GM23338 (cell line): ENCODE measurements around the gene UBXN10. TPM values are rescaled to one million over a fixed set of nuclear protein-coding genes. Genes with fewer than 3 reads are reported as not detected.

Experiments
- ATAC-seq: fragments of 200-7000 bp; cut with Tn5 transposase; 3 replicates; pipeline ENCODE4 v1.9.1; 2020
- DNase-seq: peaks from one replicate; pipeline ENCODE4 v3.0.0-alpha.2; 2015; ENCODE audit warnings: low spot score
- H2AFZ ChIP-seq: fragments of 200-600 bp; sonication (generic); 2 replicates; pipeline ENCODE4 v1.8.0; 2016; ENCODE audit warnings: antibody characterized with exemption, mild to moderate bottlenecking, moderate library complexity
- H3F3A ChIP-seq: fragments of 200-600 bp; sonication (generic); replicated peaks from 2 replicates; pipeline ENCODE4 v1.8.0; 2017; ENCODE audit warnings: antibody characterized with exemption, mixed run types, low read depth
- H3K27ac ChIP-seq: fragments of 200-600 bp; sonication (generic); 2 replicates; pipeline ENCODE4 v1.6.1; 2016; ENCODE audit warnings: low read depth
- H3K27me3 ChIP-seq: fragments of 200-600 bp; sonication (generic); 2 replicates; pipeline ENCODE4 v1.8.0; 2016; ENCODE audit warnings: mild to moderate bottlenecking, mixed run types, moderate library complexity; ENCODE audit not compliant: insufficient read depth
- H3K36me3 ChIP-seq: fragments of 200-600 bp; sonication (generic); 2 replicates; pipeline ENCODE4 v1.8.0; 2016; ENCODE audit warnings: mild to moderate bottlenecking; ENCODE audit not compliant: insufficient read depth
- H3K4me1 ChIP-seq: fragments of 200-600 bp; sonication (generic); 2 replicates; pipeline ENCODE4 v1.8.0; 2016; ENCODE audit warnings: mild to moderate bottlenecking, moderate library complexity; ENCODE audit not compliant: insufficient read depth
- H3K4me2 ChIP-seq: fragments of 200-600 bp; sonication (generic); 2 replicates; pipeline ENCODE4 v1.7.1; 2017; ENCODE audit warnings: mixed run types
- H3K4me3 ChIP-seq: fragments of 200-600 bp; sonication (generic); 2 replicates; pipeline ENCODE4 v1.6.1; 2016; ENCODE audit warnings: mixed run types
- H3K79me2 ChIP-seq: fragments of 200-600 bp; sonication (generic); replicated peaks from 2 replicates; pipeline ENCODE4 v1.8.0; 2017; ENCODE audit warnings: mild to moderate bottlenecking; ENCODE audit not compliant: insufficient read depth
- H3K9me2 ChIP-seq: fragments of 200-600 bp; sonication (generic); 2 replicates; pipeline ENCODE4 v1.8.0; 2017; ENCODE audit not compliant: insufficient read depth
- H4K20me1 ChIP-seq: fragments of 200-600 bp; sonication (generic); replicated peaks from 2 replicates; pipeline ENCODE4 v1.8.0; 2017; ENCODE audit warnings: mild to moderate bottlenecking; ENCODE audit not compliant: insufficient read depth
- H3K27ac Mint-ChIP-seq: 2 replicates; pipeline ENCODE4 v1.8.0; 2020; ENCODE audit warnings: inconsistent platforms, mild to moderate bottlenecking, moderate library complexity, mixed read lengths
- H3K27me3 Mint-ChIP-seq: 3 replicates; pipeline ENCODE4 v1.8.0; 2022; ENCODE audit warnings: low read depth, mild to moderate bottlenecking, moderate library complexity, mixed read lengths, inconsistent platforms; ENCODE audit not compliant: insufficient read depth, poor library complexity
- H3K36me3 Mint-ChIP-seq: 3 replicates; pipeline ENCODE4 v1.8.0; 2021; ENCODE audit warnings: low read depth, mild to moderate bottlenecking, inconsistent platforms, moderate library complexity, mixed read lengths
- H3K4me1 Mint-ChIP-seq: 3 replicates; pipeline ENCODE4 v1.8.0; 2020; ENCODE audit warnings: mild to moderate bottlenecking, inconsistent platforms, mixed read lengths
- H3K4me3 Mint-ChIP-seq: 3 replicates; pipeline ENCODE4 v1.8.0; 2021; ENCODE audit warnings: moderate library complexity, mild to moderate bottlenecking, inconsistent platforms, mixed read lengths
- H3K9me3 Mint-ChIP-seq: 3 replicates; pipeline ENCODE4 v1.8.0; 2020; ENCODE audit warnings: moderate library complexity, mild to moderate bottlenecking, inconsistent platforms, mixed read lengths
- CTCF ChIP-seq, 2 experiments: fragments of 200-600 bp in 1 of 2; sonication (generic) in 1 of 2; conservative IDR thresholded peaks; 2 replicates each; pipeline versions ENCODE4 v1.5.1 to v1.6.1; 2016 to 2017; ENCODE audit warnings: antibody characterized with exemption in 2 of 2, low read depth in 2 of 2, mild to moderate bottlenecking in 2 of 2, moderate library complexity in 1 of 2
- ETS1 ChIP-seq: IDR thresholded peaks from 2 replicates; pipeline ENCODE4 v1.6.1; 2016; ENCODE audit warnings: antibody characterized with exemption
- EZH2 ChIP-seq: fragments of 200-600 bp; sonication (generic); IDR thresholded peaks from one replicate; pipeline ENCODE4 v1.8.0; 2017; ENCODE audit warnings: antibody characterized with exemption, mild to moderate bottlenecking, low read depth; ENCODE audit not compliant: unreplicated experiment
- EZH2phosphoT487 ChIP-seq: fragments of 200-600 bp; sonication (generic); IDR thresholded peaks from one replicate; pipeline ENCODE4 v1.8.1; 2018; ENCODE audit warnings: antibody characterized with exemption; ENCODE audit not compliant: unreplicated experiment
- JUNB ChIP-seq: IDR thresholded peaks from one replicate; pipeline ENCODE4 v1.6.1; 2016; ENCODE audit warnings: antibody characterized with exemption; ENCODE audit not compliant: unreplicated experiment
- NANOG ChIP-seq: IDR thresholded peaks from 2 replicates; pipeline ENCODE4 v1.6.1; 2016; ENCODE audit warnings: antibody characterized with exemption, borderline replicate concordance
- POLR2AphosphoS5 ChIP-seq: IDR thresholded peaks from 2 replicates; pipeline ENCODE4 v1.6.1; 2016; ENCODE audit warnings: antibody characterized with exemption, low read depth
- REST ChIP-seq: IDR thresholded peaks from one replicate; pipeline ENCODE4 v1.6.1; 2018; ENCODE audit warnings: antibody characterized with exemption; ENCODE audit not compliant: unreplicated experiment
- STAT1 ChIP-seq: IDR thresholded peaks from one replicate; pipeline ENCODE4 v1.6.1; 2016; ENCODE audit warnings: antibody characterized with exemption; ENCODE audit not compliant: unreplicated experiment
- ZNF114 ChIP-seq: fragments of 250-450 bp; sonication (Bioruptor Pico); IDR thresholded peaks from 2 replicates; pipeline ENCODE4 v1.5.0; 2020; ENCODE audit warnings: mild to moderate bottlenecking, moderate library complexity
- polyA plus RNA-seq: library from polyadenylated mRNA; unstranded; fragments of >200 nt; fragmentation: Nextera tagmentation; extraction: Ambion mirVana; gene quantifications from 2 replicates; pipeline ENCODE4 v1.2.1, GENCODE V29; 2016
- total RNA-seq: library from RNA; depleted of rRNA; stranded (reverse); fragments of >200 nt; shearing (Covaris generic); gene quantifications from 2 replicates; pipeline ENCODE4 v1.2.3, GENCODE V29; 2014

The UBXN10 gene
- total and polyA plus RNA-seq, 2 experiments from 2014 or later = 0.27 to 0.69 TPM

GRCh38 chr1:20199840-20200239 is 13.9 kb downstream of the UBXN10 start:
- DNase-seq (no peak), ATAC-seq (no peak)
- Histone ChIP-seq H3K4me2 (no peak overlapping the region), H3K4me3 (no peak overlapping the region), H3K36me3 (no peaks in the 10 kb centered on the region), H3K9me2 (no peaks in the 10 kb centered on the region), H3K27ac (no peak overlapping the region), H4K20me1 (no peaks in the 10 kb centered on the region), H3K27me3 (no peaks in the 10 kb centered on the region), H3F3A (no peaks in the 10 kb centered on the region), H3K4me1 (peaks cover 2% of the 10 kb centered on the region; the same call in 1 of the 2 replicates), H3K79me2 (no peaks in the 10 kb centered on the region), H2AFZ (no peak overlapping the region)
- Mint-ChIP-seq H3K4me3 (no peak overlapping the region), H3K27ac (no peak overlapping the region), H3K9me3 (no peaks in the 10 kb centered on the region; the same call in 2 of the 3 replicates), H3K27me3 (peaks cover 3% of the 10 kb centered on the region), H3K36me3 (no peaks in the 10 kb centered on the region), H3K4me1 (peaks cover 11% of the 10 kb centered on the region)
- TF ChIP-seq CTCF (conservative IDR thresholded peaks at IDR 0.05; ENCODE audit: low read depth in 2 of 2) (no peak), EZH2 (no peak), STAT1 (no peak), NANOG (no peak), EZH2phosphoT487 (no peak), REST (no peak), POLR2AphosphoS5 (no peak), ZNF114 (CRISPR knock-in tag) (no peak)

- H3K4me2 ChIP-seq = no peak overlapping the region
- Mint-ChIP-seq H3K9me3 (no peaks in the 10 kb centered on the region; the same call in 2 of the 3 replicates), H3K27ac (no peak overlapping the region)
Observed at GRCh38 chr1:20200966-20201365, 15.1 kb downstream of the UBXN10 start.

More at GRCh38 chr1:20200966-20201365, 15.1 kb downstream of the UBXN10 start:
- H3K36me3 ChIP-seq = no peaks in the 10 kb centered on the region
- no peaks in the 10 kb centered on the region for H3K27me3 ChIP-seq
- H3F3A ChIP-seq = no peaks in the 10 kb centered on the region
- H3K27me3 Mint-ChIP-seq = peaks cover 3% of the 10 kb centered on the region
- H2AFZ ChIP-seq = no peak overlapping the region
- no peaks in the 10 kb centered on the region for H4K20me1 ChIP-seq
- H3K4me1 Mint-ChIP-seq = peaks cover 5% of the 10 kb centered on the region; the same call in 1 of the 3 replicates
- TF ChIP-seq JUNB (no peak), ETS1 (no peak), POLR2AphosphoS5 (no peak), REST (no peak)
- H3K4me3 Mint-ChIP-seq = no peak overlapping the region
- ATAC-seq = no peak
- no peak overlapping the region for H3K4me3 ChIP-seq
- no peak overlapping the region for H3K27ac ChIP-seq
- H3K9me2 ChIP-seq = no peaks in the 10 kb centered on the region
- DNase-seq = no peak
- H3K79me2 ChIP-seq = no peaks in the 10 kb centered on the region
- no peaks in the 10 kb centered on the region for H3K4me1 ChIP-seq
- H3K36me3 Mint-ChIP-seq = no peaks in the 10 kb centered on the region
